ENCODE results near the gene HBS1L.
"Not testable (repeated sequence)": the region's sequence is repeated elsewhere in the genome, so short reads cannot be mapped to it uniquely, and the experiment has no call there.

HBS1L gene

GRCh38 chr6:135063926-135064325 lies 9.3 kb upstream of the HBS1L start:
- no peak overlapping the region for H3K4me3 ChIP-seq (ENCODE audit: insufficient read depth, low read depth, low read length, poor library complexity, severe bottlenecking)
- no peaks in the 10 kb centered on the region for H3K36me3 ChIP-seq (ENCODE audit: control insufficient read depth, insufficient read depth, low read length)
- no peaks in the 10 kb centered on the region for H3K4me1 ChIP-seq (ENCODE audit: control insufficient read depth, insufficient read depth, low read length, poor library complexity, severe bottlenecking)
- no peaks in the 10 kb centered on the region for H3K27me3 ChIP-seq (replicated peaks; ENCODE audit: control insufficient read depth, insufficient read depth, low read length, poor library complexity, severe bottlenecking)
- no peak overlapping the region for H3K27ac ChIP-seq (ENCODE audit: insufficient read depth, low read length, poor library complexity, severe bottlenecking)
- DNase-seq = no peak
- no peaks in the 10 kb centered on the region for H3K9me3 ChIP-seq (ENCODE audit: control insufficient read depth, low read length)

GRCh38 chr6:135062735-135063134 lies 8.1 kb upstream of the HBS1L start:
- H3K27ac ChIP-seq (ENCODE audit: insufficient read depth, low read length, poor library complexity, severe bottlenecking) = no peak overlapping the region
- H3K36me3 ChIP-seq (ENCODE audit: control insufficient read depth, insufficient read depth, low read length) = no peaks in the 10 kb centered on the region
- H3K9me3 ChIP-seq (ENCODE audit: control insufficient read depth, low read length) = no peaks in the 10 kb centered on the region
- H3K4me1 ChIP-seq (ENCODE audit: control insufficient read depth, insufficient read depth, low read length, poor library complexity, severe bottlenecking) = no peaks in the 10 kb centered on the region
- DNase-seq = no peak
- no peaks in the 10 kb centered on the region for H3K27me3 ChIP-seq (replicated peaks; ENCODE audit: control insufficient read depth, insufficient read depth, low read length, poor library complexity, severe bottlenecking)
- no peak overlapping the region for H3K4me3 ChIP-seq (ENCODE audit: insufficient read depth, low read depth, low read length, poor library complexity, severe bottlenecking)

- no peaks in the 10 kb centered on the region for H3K9me3 ChIP-seq (ENCODE audit: control insufficient read depth, low read length)
- no peak for DNase-seq
- H3K36me3 ChIP-seq (ENCODE audit: control insufficient read depth, insufficient read depth, low read length) = no peaks in the 10 kb centered on the region
- no peak overlapping the region for H3K4me3 ChIP-seq (ENCODE audit: insufficient read depth, low read depth, low read length, poor library complexity, severe bottlenecking)
- no peak overlapping the region for H3K27ac ChIP-seq (ENCODE audit: insufficient read depth, low read length, poor library complexity, severe bottlenecking)
- H3K4me1 ChIP-seq (ENCODE audit: control insufficient read depth, insufficient read depth, low read length, poor library complexity, severe bottlenecking) = no peaks in the 10 kb centered on the region
- no peaks in the 10 kb centered on the region for H3K27me3 ChIP-seq (replicated peaks; ENCODE audit: control insufficient read depth, insufficient read depth, low read length, poor library complexity, severe bottlenecking)
Measured at GRCh38 chr6:135060076-135060475, 5.5 kb upstream of the HBS1L start.

- H3K36me3 ChIP-seq (ENCODE audit: control insufficient read depth, insufficient read depth, low read length); H3K27ac ChIP-seq (ENCODE audit: insufficient read depth, low read length, poor library complexity, severe bottlenecking); H3K4me3 ChIP-seq (ENCODE audit: insufficient read depth, low read depth, low read length, poor library complexity, severe bottlenecking); H3K9me3 ChIP-seq (ENCODE audit: control insufficient read depth, low read length); H3K27me3 ChIP-seq (replicated peaks; ENCODE audit: control insufficient read depth, insufficient read depth, low read length, poor library complexity, severe bottlenecking); H3K4me1 ChIP-seq (ENCODE audit: control insufficient read depth, insufficient read depth, low read length, poor library complexity, severe bottlenecking); DNase-seq: not testable (repeated sequence)
Measured at GRCh38 chr6:135058299-135058698, 3.7 kb upstream of the HBS1L start.

GRCh38 chr6:135056632-135057031 lies 2.0 kb upstream of the HBS1L start:
- Histone ChIP-seq H3K9me3 (ENCODE audit: control insufficient read depth, low read length) (no peaks in the 10 kb centered on the region), H3K4me1 (ENCODE audit: control insufficient read depth, insufficient read depth, low read length, poor library complexity, severe bottlenecking) (peaks cover 7% of the 10 kb centered on the region), H3K27me3 (replicated peaks; ENCODE audit: control insufficient read depth, insufficient read depth, low read length, poor library complexity, severe bottlenecking) (no peaks in the 10 kb centered on the region), H3K27ac (ENCODE audit: insufficient read depth, low read length, poor library complexity, severe bottlenecking) (no peak overlapping the region), H3K4me3 (ENCODE audit: insufficient read depth, low read depth, low read length, poor library complexity, severe bottlenecking) (no peak overlapping the region), H3K36me3 (ENCODE audit: control insufficient read depth, insufficient read depth, low read length) (no peaks in the 10 kb centered on the region)
- no peak for DNase-seq

- Histone ChIP-seq H3K36me3 (ENCODE audit: control insufficient read depth, insufficient read depth, low read length) (peaks cover 9% of the 10 kb centered on the region), H3K9me3 (ENCODE audit: control insufficient read depth, low read length) (no peaks in the 10 kb centered on the region), H3K4me1 (ENCODE audit: control insufficient read depth, insufficient read depth, low read length, poor library complexity, severe bottlenecking) (peaks cover 7% of the 10 kb centered on the region), H3K27me3 (replicated peaks; ENCODE audit: control insufficient read depth, insufficient read depth, low read length, poor library complexity, severe bottlenecking) (no peaks in the 10 kb centered on the region), H3K27ac (ENCODE audit: insufficient read depth, low read length, poor library complexity, severe bottlenecking) (peak overlapping the region; percentile 95), H3K4me3 (ENCODE audit: insufficient read depth, low read depth, low read length, poor library complexity, severe bottlenecking) (peak overlapping the region; percentile 83)
- no peak for DNase-seq
Measured at GRCh38 chr6:135054226-135054568, 425 bp downstream of the HBS1L start.

- peak overlapping the region; percentile 83 for H3K4me3 ChIP-seq (ENCODE audit: insufficient read depth, low read depth, low read length, poor library complexity, severe bottlenecking)
- no peak for DNase-seq
- H3K27me3 ChIP-seq (replicated peaks; ENCODE audit: control insufficient read depth, insufficient read depth, low read length, poor library complexity, severe bottlenecking) = no peaks in the 10 kb centered on the region
- H3K9me3 ChIP-seq (ENCODE audit: control insufficient read depth, low read length) = no peaks in the 10 kb centered on the region
- H3K36me3 ChIP-seq (ENCODE audit: control insufficient read depth, insufficient read depth, low read length) = peaks cover 12% of the 10 kb centered on the region
- H3K27ac ChIP-seq (ENCODE audit: insufficient read depth, low read length, poor library complexity, severe bottlenecking) = peak overlapping the region; percentile 95
- H3K4me1 ChIP-seq (ENCODE audit: control insufficient read depth, insufficient read depth, low read length, poor library complexity, severe bottlenecking) = peaks cover 8% of the 10 kb centered on the region
Measured at GRCh38 chr6:135053406-135053805, 1.2 kb downstream of the HBS1L start.

GRCh38 chr6:135052939-135053338 lies 1.7 kb downstream of the HBS1L start:
- peak overlapping the region; percentile 95 for H3K27ac ChIP-seq (ENCODE audit: insufficient read depth, low read length, poor library complexity, severe bottlenecking)
- no peak for DNase-seq
- H3K4me1 ChIP-seq (ENCODE audit: control insufficient read depth, insufficient read depth, low read length, poor library complexity, severe bottlenecking) = peaks cover 10% of the 10 kb centered on the region
- H3K36me3 ChIP-seq (ENCODE audit: control insufficient read depth, insufficient read depth, low read length) = peaks cover 16% of the 10 kb centered on the region
- no peaks in the 10 kb centered on the region for H3K9me3 ChIP-seq (ENCODE audit: control insufficient read depth, low read length)
- peak overlapping the region; percentile 83 for H3K4me3 ChIP-seq (ENCODE audit: insufficient read depth, low read depth, low read length, poor library complexity, severe bottlenecking)
- H3K27me3 ChIP-seq (replicated peaks; ENCODE audit: control insufficient read depth, insufficient read depth, low read length, poor library complexity, severe bottlenecking) = no peaks in the 10 kb centered on the region

- H3K9me3 ChIP-seq (ENCODE audit: control insufficient read depth, low read length) = no peaks in the 10 kb centered on the region
- H3K4me1 ChIP-seq (ENCODE audit: control insufficient read depth, insufficient read depth, low read length, poor library complexity, severe bottlenecking) = peaks cover 17% of the 10 kb centered on the region
- no peaks in the 10 kb centered on the region for H3K27me3 ChIP-seq (replicated peaks; ENCODE audit: control insufficient read depth, insufficient read depth, low read length, poor library complexity, severe bottlenecking)
- peaks cover 22% of the 10 kb centered on the region for H3K36me3 ChIP-seq (ENCODE audit: control insufficient read depth, insufficient read depth, low read length)
- DNase-seq = no peak
- H3K4me3 ChIP-seq (ENCODE audit: insufficient read depth, low read depth, low read length, poor library complexity, severe bottlenecking) = no peak overlapping the region
- H3K27ac ChIP-seq (ENCODE audit: insufficient read depth, low read length, poor library complexity, severe bottlenecking) = no peak overlapping the region
Measured at GRCh38 chr6:135048915-135049314, 5.7 kb downstream of the HBS1L start.

- H3K27me3 ChIP-seq (replicated peaks; ENCODE audit: control insufficient read depth, insufficient read depth, low read length, poor library complexity, severe bottlenecking) = no peaks in the 10 kb centered on the region
- peaks cover 10% of the 10 kb centered on the region for H3K4me1 ChIP-seq (ENCODE audit: control insufficient read depth, insufficient read depth, low read length, poor library complexity, severe bottlenecking)
- H3K4me3 ChIP-seq (ENCODE audit: insufficient read depth, low read depth, low read length, poor library complexity, severe bottlenecking) = no peak overlapping the region
- H3K36me3 ChIP-seq (ENCODE audit: control insufficient read depth, insufficient read depth, low read length) = peaks cover 22% of the 10 kb centered on the region
- DNase-seq = no peak
- no peaks in the 10 kb centered on the region for H3K9me3 ChIP-seq (ENCODE audit: control insufficient read depth, low read length)
- H3K27ac ChIP-seq (ENCODE audit: insufficient read depth, low read length, poor library complexity, severe bottlenecking) = no peak overlapping the region
Measured at GRCh38 chr6:135047336-135047735, 7.3 kb downstream of the HBS1L start.

GRCh38 chr6:135046912-135047311 lies 7.7 kb downstream of the HBS1L start:
- no peaks in the 10 kb centered on the region for H3K27me3 ChIP-seq (replicated peaks; ENCODE audit: control insufficient read depth, insufficient read depth, low read length, poor library complexity, severe bottlenecking)
- no peaks in the 10 kb centered on the region for H3K9me3 ChIP-seq (ENCODE audit: control insufficient read depth, low read length)
- no peak overlapping the region for H3K4me3 ChIP-seq (ENCODE audit: insufficient read depth, low read depth, low read length, poor library complexity, severe bottlenecking)
- peaks cover 22% of the 10 kb centered on the region for H3K36me3 ChIP-seq (ENCODE audit: control insufficient read depth, insufficient read depth, low read length)
- DNase-seq = no peak
- peaks cover 10% of the 10 kb centered on the region for H3K4me1 ChIP-seq (ENCODE audit: control insufficient read depth, insufficient read depth, low read length, poor library complexity, severe bottlenecking)
- no peak overlapping the region for H3K27ac ChIP-seq (ENCODE audit: insufficient read depth, low read length, poor library complexity, severe bottlenecking)

Measured in effector memory CD4-positive, alpha-beta T cell (primary cell).